OCI-LY1 (cell line): ENCODE measurements around the gene NT5C3A.

ENCODE experiments used
- H2AFZ ChIP-seq: fragments of 200-600 bp; sonication (generic), shearing (Covaris generic); 2 replicates; pipeline ENCODE4 v1.6.0; 2014; ENCODE audit warnings: antibody characterized with exemption, mild to moderate bottlenecking, low read length
- H3F3A ChIP-seq: fragments of 200-600 bp; sonication (generic), shearing (Covaris generic); 2 replicates; pipeline ENCODE4 v1.6.0; 2014; ENCODE audit warnings: mild to moderate bottlenecking, antibody characterized with exemption, low read length, moderate library complexity; ENCODE audit not compliant: insufficient read depth
- H3K27ac ChIP-seq: fragments of 200-600 bp; sonication (generic); 2 replicates; pipeline ENCODE4 v1.5.1; 2014; ENCODE audit warnings: low read length, mixed run types, mild to moderate bottlenecking, low read depth; ENCODE audit not compliant: poor library complexity, severe bottlenecking
- H3K27me3 ChIP-seq: fragments of 200-600 bp; sonication (generic); 2 replicates; pipeline ENCODE4 v1.6.0; 2014; ENCODE audit warnings: antibody characterized with exemption, mild to moderate bottlenecking, low read length, moderate library complexity; ENCODE audit not compliant: insufficient read depth
- H3K36me3 ChIP-seq: fragments of 200-600 bp; sonication (generic); 2 replicates; pipeline ENCODE4 v1.6.1; 2014; ENCODE audit warnings: mild to moderate bottlenecking, antibody characterized with exemption, low read length, moderate library complexity, mixed read lengths; ENCODE audit not compliant: insufficient read depth
- H3K4me1 ChIP-seq: fragments of 200-600 bp; sonication (generic); 2 replicates; pipeline ENCODE4 v1.5.1; 2014; ENCODE audit warnings: mild to moderate bottlenecking, low read length, moderate library complexity; ENCODE audit not compliant: insufficient read depth, severe bottlenecking
- H3K4me2 ChIP-seq: fragments of 200-600 bp; sonication (generic), shearing (Covaris generic); 2 replicates; pipeline ENCODE4 v1.6.1; 2014; ENCODE audit warnings: low read length
- H3K4me3 ChIP-seq: fragments of 200-600 bp; sonication (generic); 2 replicates; pipeline ENCODE4 v1.5.1; 2014; ENCODE audit warnings: low read length, low read depth, mild to moderate bottlenecking, mixed read lengths; ENCODE audit not compliant: poor library complexity, severe bottlenecking
- H3K79me2 ChIP-seq: fragments of 200-600 bp; shearing (Covaris generic); 2 replicates; pipeline ENCODE4 v1.6.1; 2016; ENCODE audit warnings: mixed run types, low read length, mixed read lengths; ENCODE audit not compliant: insufficient read depth
- H3K9ac ChIP-seq: fragments of 200-600 bp; sonication (generic), shearing (Covaris generic); 2 replicates; pipeline ENCODE4 v1.6.1; 2014; ENCODE audit warnings: mild to moderate bottlenecking, low read length, mixed read lengths
- H3K9me2 ChIP-seq: fragments of 200-600 bp; sonication (generic), shearing (Covaris generic); 2 replicates; pipeline ENCODE4 v1.6.1; 2014; ENCODE audit warnings: low read depth, mild to moderate bottlenecking, low read length, mixed read lengths
- H3K9me3 ChIP-seq: fragments of 200-600 bp; shearing (Covaris generic); 2 replicates; pipeline ENCODE4 v1.6.1; 2014; ENCODE audit warnings: low read length, mixed read lengths
- H4K20me1 ChIP-seq: fragments of 200-600 bp; sonication (generic), shearing (Covaris generic); 2 replicates; pipeline ENCODE4 v1.6.0; 2016; ENCODE audit warnings: mild to moderate bottlenecking, low read length; ENCODE audit not compliant: insufficient read depth
- CTCF ChIP-seq: fragments of 200-600 bp; sonication (generic), shearing (Covaris generic); IDR thresholded peaks from 2 replicates; pipeline ENCODE4 v1.5.1; 2017; ENCODE audit warnings: mild to moderate bottlenecking, antibody characterized with exemption, low read length, moderate library complexity, mixed read lengths
- EZH2 ChIP-seq: fragments of 200-600 bp; sonication (generic), shearing (Covaris generic); IDR thresholded peaks from 2 replicates; pipeline ENCODE4 v1.8.0; 2017; ENCODE audit warnings: borderline replicate concordance, mixed run types, mild to moderate bottlenecking, antibody characterized with exemption, low read length, moderate library complexity, mixed read lengths

NT5C3A gene

GRCh38 chr7:33040803-33041516 is 21.6 kb downstream of the NT5C3A start:
- H4K20me1 ChIP-seq: no peaks in the 10 kb centered on the region
- no peaks in the 10 kb centered on the region for H3K27me3 ChIP-seq
- H2AFZ ChIP-seq: no peak overlapping the region
- peak overlapping the region; percentile 79 for H3K27ac ChIP-seq
- peak overlapping the region; percentile 62 for H3K4me3 ChIP-seq
- peak overlapping the region; percentile 57 for H3K9ac ChIP-seq
- peaks cover 94% of the 10 kb centered on the region for H3K79me2 ChIP-seq
- no peaks in the 10 kb centered on the region for H3K9me3 ChIP-seq
- peaks cover 4% of the 10 kb centered on the region for H3K36me3 ChIP-seq
- peaks cover 44% of the 10 kb centered on the region for H3K4me1 ChIP-seq
- TF ChIP-seq EZH2: no peak
- no peak for TF ChIP-seq CTCF
- H3F3A ChIP-seq: 0 out of 2 replicates have a peak, but pooled peaks cover 14% of the 10 kb centered on the region
- H3K4me2 ChIP-seq: peak overlapping the region; percentile 82
- no peaks in the 10 kb centered on the region for H3K9me2 ChIP-seq

- TF ChIP-seq CTCF (no peak), EZH2 (no peak)
These were observed 22.7 kb downstream of the NT5C3A start for GRCh38 chr7:33039903-33040292.

GRCh38 chr7:33039257-33039902 is 23.2 kb downstream of the NT5C3A start:
- H3K4me2 ChIP-seq: peak overlapping the region; percentile 82
- H2AFZ ChIP-seq: no peak overlapping the region
- H4K20me1 ChIP-seq: no peaks in the 10 kb centered on the region
- peak overlapping the region; percentile 62 for H3K4me3 ChIP-seq
- peaks cover 44% of the 10 kb centered on the region for H3K4me1 ChIP-seq
- peak overlapping the region; percentile 57 for H3K9ac ChIP-seq
- TF ChIP-seq EZH2 (no peak), CTCF (no peak)
- no peaks in the 10 kb centered on the region for H3K27me3 ChIP-seq
- peaks cover 93% of the 10 kb centered on the region for H3K79me2 ChIP-seq
- H3K9me3 ChIP-seq: no peaks in the 10 kb centered on the region
- H3K27ac ChIP-seq: peak overlapping the region; percentile 79
- no peaks in the 10 kb centered on the region for H3K9me2 ChIP-seq
- peaks cover 18% of the 10 kb centered on the region for H3K36me3 ChIP-seq
- 0 out of 2 replicates have a peak, but pooled peaks cover 9% of the 10 kb centered on the region for H3F3A ChIP-seq

More at GRCh38 chr7:33039903-33040292, 22.7 kb downstream of the NT5C3A start:
- Histone ChIP-seq H3F3A (0 out of 2 replicates have a peak, but pooled peaks cover 10% of the 10 kb centered on the region), H3K4me1 (peaks cover 44% of the 10 kb centered on the region), H3K9me3 (no peaks in the 10 kb centered on the region), H3K9me2 (no peaks in the 10 kb centered on the region), H3K9ac (peak overlapping the region; percentile 57), H3K4me2 (peak overlapping the region; percentile 82), H2AFZ (no peak overlapping the region), H3K4me3 (peak overlapping the region; percentile 62), H3K79me2 (peaks cover 93% of the 10 kb centered on the region), H3K27me3 (no peaks in the 10 kb centered on the region), H3K36me3 (peaks cover 12% of the 10 kb centered on the region), H4K20me1 (no peaks in the 10 kb centered on the region), H3K27ac (peak overlapping the region; percentile 79)
